ENCODE measurements around the gene ATXN7L2. TPM values are rescaled to one million over a fixed set of nuclear protein-coding genes. Genes with fewer than 3 reads are reported as not detected.

Gene ATXN7L2
- total and polyA plus RNA-seq, 5 donors from 2014 or later: 4.7 to 13.2 (median 5.7) TPM

DNA sequence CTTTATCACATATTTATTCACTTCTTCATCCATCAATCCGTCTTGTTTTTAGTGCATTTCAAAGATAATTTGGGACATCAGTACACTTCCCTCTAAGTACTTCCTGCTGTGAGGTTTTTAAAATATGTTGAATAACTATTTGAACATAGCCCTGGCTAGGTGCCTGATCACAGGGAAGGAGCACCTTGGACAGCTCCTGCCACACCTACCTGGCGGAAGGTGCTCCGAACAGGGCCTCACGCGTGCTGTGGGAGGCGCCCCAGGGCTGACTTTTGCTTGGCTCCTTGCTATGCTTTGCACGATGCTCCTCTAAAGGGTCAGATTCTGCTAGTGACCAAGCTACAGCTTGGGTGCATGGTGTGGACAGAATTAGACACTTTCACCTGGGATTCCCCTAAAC, 4.9 kb upstream of the ATXN7L2 start:
- ATAC-seq (ENCODE audit: low read depth in 2 of 2) (no peak), DNase-seq (peak in 2 of 3 donors; percentile 40 to 54)
- Histone ChIP-seq H3K9me3 (ENCODE audit: control insufficient read depth in 2 of 2, low read length in 2 of 2) (no peaks in the 10 kb centered on the region), H3K36me3 (ENCODE audit: control insufficient read depth, insufficient read depth, low read length) (no peaks in the 10 kb centered on the region), H3K27ac (ENCODE audit: insufficient read depth, low read length, poor library complexity, severe bottlenecking) (no peak overlapping the region), H3K4me1 (ENCODE audit: control insufficient read depth, insufficient read depth, low read length, poor library complexity, severe bottlenecking) (peaks cover 9% of the 10 kb centered on the region), H3K27me3 (ENCODE audit: control insufficient read depth, insufficient read depth, low read length) (peaks cover 8% of the 10 kb centered on the region), H3K4me3 (ENCODE audit: low read depth, low read length) (no peak overlapping the region)
- Mint-ChIP-seq H3K27ac (no peak overlapping the region), H3K4me1 (peaks cover 0 to 23% (median 16%) of the 10 kb centered on the region in 4 donors), H3K27me3 (peaks cover 34% of the 10 kb centered on the region), H3K9me3 (peaks cover 0 to 2% (median 0%) of the 10 kb centered on the region in 7 donors), H3K36me3 (no peaks in the 10 kb centered on the region), H3K4me3 (peak overlapping the region in 1 of 4 donors; percentile 6)

GRCh38 chr1:109479311-109479710, 4.4 kb upstream of the ATXN7L2 start:
- no peak for ATAC-seq (ENCODE audit: low read depth in 2 of 2)
- peaks cover 10% of the 10 kb centered on the region for H3K4me1 ChIP-seq (ENCODE audit: control insufficient read depth, insufficient read depth, low read length, poor library complexity, severe bottlenecking)
- H3K9me3 ChIP-seq (ENCODE audit: control insufficient read depth in 2 of 2, low read length in 2 of 2): no peaks in the 10 kb centered on the region
- no peak overlapping the region for H3K4me3 Mint-ChIP-seq
- no peak overlapping the region for H3K27ac Mint-ChIP-seq
- no peaks in the 10 kb centered on the region for H3K36me3 ChIP-seq (ENCODE audit: control insufficient read depth, insufficient read depth, low read length)
- no peak overlapping the region for H3K4me3 ChIP-seq (ENCODE audit: low read depth, low read length)
- H3K36me3 Mint-ChIP-seq: no peaks in the 10 kb centered on the region
- H3K27me3 ChIP-seq (ENCODE audit: control insufficient read depth, insufficient read depth, low read length): peaks cover 6% of the 10 kb centered on the region
- no peak overlapping the region for H3K27ac ChIP-seq (ENCODE audit: insufficient read depth, low read length, poor library complexity, severe bottlenecking)
- peaks cover 34% of the 10 kb centered on the region for H3K27me3 Mint-ChIP-seq
- H3K4me1 Mint-ChIP-seq: peaks cover 0 to 26% (median 18%) of the 10 kb centered on the region in 4 donors
- DNase-seq: no peak
- H3K9me3 Mint-ChIP-seq: peaks cover 0 to 2% (median 0%) of the 10 kb centered on the region in 7 donors

- H3K36me3 ChIP-seq (ENCODE audit: control insufficient read depth, insufficient read depth, low read length): no peaks in the 10 kb centered on the region
- Mint-ChIP-seq H3K4me3 (peak overlapping the region in 1 of 4 donors; percentile 63), H3K4me1 (peaks cover 0 to 32% (median 21%) of the 10 kb centered on the region in 4 donors), H3K9me3 (peaks cover 0 to 2% (median 0%) of the 10 kb centered on the region in 7 donors), H3K27me3 (peaks cover 33% of the 10 kb centered on the region), H3K36me3 (no peaks in the 10 kb centered on the region), H3K27ac (no peak overlapping the region)
- ATAC-seq (ENCODE audit: low read depth in 2 of 2) (no peak), DNase-seq (no peak)
- peaks cover 16% of the 10 kb centered on the region for H3K4me1 ChIP-seq (ENCODE audit: control insufficient read depth, insufficient read depth, low read length, poor library complexity, severe bottlenecking)
- no peak overlapping the region for H3K4me3 ChIP-seq (ENCODE audit: low read depth, low read length)
- peaks cover 3% of the 10 kb centered on the region for H3K27me3 ChIP-seq (ENCODE audit: control insufficient read depth, insufficient read depth, low read length)
- H3K9me3 ChIP-seq (ENCODE audit: control insufficient read depth in 2 of 2, low read length in 2 of 2): no peaks in the 10 kb centered on the region
- no peak overlapping the region for H3K27ac ChIP-seq (ENCODE audit: insufficient read depth, low read length, poor library complexity, severe bottlenecking)
Measured at GRCh38 chr1:109479901-109480300, 3.8 kb upstream of the ATXN7L2 start.

- Histone ChIP-seq H3K9me3 (ENCODE audit: control insufficient read depth in 2 of 2, low read length in 2 of 2) (no peaks in the 10 kb centered on the region), H3K27ac (ENCODE audit: insufficient read depth, low read length, poor library complexity, severe bottlenecking) (no peak overlapping the region), H3K27me3 (ENCODE audit: control insufficient read depth, insufficient read depth, low read length) (no peaks in the 10 kb centered on the region), H3K4me1 (ENCODE audit: control insufficient read depth, insufficient read depth, low read length, poor library complexity, severe bottlenecking) (peaks cover 20% of the 10 kb centered on the region), H3K36me3 (ENCODE audit: control insufficient read depth, insufficient read depth, low read length) (no peaks in the 10 kb centered on the region), H3K4me3 (ENCODE audit: low read depth, low read length) (no peak overlapping the region)
- Mint-ChIP-seq H3K9me3 (no peaks in the 10 kb centered on the region), H3K27me3 (peaks cover 18% of the 10 kb centered on the region), H3K4me1 (peaks cover 0 to 39% (median 28%) of the 10 kb centered on the region in 4 donors), H3K27ac (no peak overlapping the region), H3K36me3 (peaks cover 4% of the 10 kb centered on the region), H3K4me3 (peak overlapping the region in 1 of 4 donors; percentile 89)
- ATAC-seq (ENCODE audit: low read depth in 2 of 2) (no peak), DNase-seq (no peak)
Measured at GRCh38 chr1:109481646-109482045, 2.1 kb upstream of the ATXN7L2 start.

- Histone ChIP-seq H3K9me3 (ENCODE audit: control insufficient read depth in 2 of 2, low read length in 2 of 2) (no peaks in the 10 kb centered on the region), H3K27ac (ENCODE audit: insufficient read depth, low read length, poor library complexity, severe bottlenecking) (no peak overlapping the region), H3K4me1 (ENCODE audit: control insufficient read depth, insufficient read depth, low read length, poor library complexity, severe bottlenecking) (peaks cover 20% of the 10 kb centered on the region), H3K36me3 (ENCODE audit: control insufficient read depth, insufficient read depth, low read length) (no peaks in the 10 kb centered on the region), H3K4me3 (ENCODE audit: low read depth, low read length) (peak overlapping the region; percentile 14), H3K27me3 (ENCODE audit: control insufficient read depth, insufficient read depth, low read length) (no peaks in the 10 kb centered on the region)
- Mint-ChIP-seq H3K27me3 (peaks cover 18% of the 10 kb centered on the region), H3K36me3 (peaks cover 4% of the 10 kb centered on the region), H3K4me1 (peaks cover 0 to 39% (median 28%) of the 10 kb centered on the region in 4 donors), H3K9me3 (no peaks in the 10 kb centered on the region), H3K4me3 (peak overlapping the region in 3 of 4 donors; percentile 89 to 97 (median 90)), H3K27ac (peak overlapping the region in 1 of 3 donors; percentile 17)
- DNase-seq (no peak), ATAC-seq (ENCODE audit: low read depth in 2 of 2) (no peak)
Measured at GRCh38 chr1:109482242-109482641, 1.5 kb upstream of the ATXN7L2 start.

DNA sequence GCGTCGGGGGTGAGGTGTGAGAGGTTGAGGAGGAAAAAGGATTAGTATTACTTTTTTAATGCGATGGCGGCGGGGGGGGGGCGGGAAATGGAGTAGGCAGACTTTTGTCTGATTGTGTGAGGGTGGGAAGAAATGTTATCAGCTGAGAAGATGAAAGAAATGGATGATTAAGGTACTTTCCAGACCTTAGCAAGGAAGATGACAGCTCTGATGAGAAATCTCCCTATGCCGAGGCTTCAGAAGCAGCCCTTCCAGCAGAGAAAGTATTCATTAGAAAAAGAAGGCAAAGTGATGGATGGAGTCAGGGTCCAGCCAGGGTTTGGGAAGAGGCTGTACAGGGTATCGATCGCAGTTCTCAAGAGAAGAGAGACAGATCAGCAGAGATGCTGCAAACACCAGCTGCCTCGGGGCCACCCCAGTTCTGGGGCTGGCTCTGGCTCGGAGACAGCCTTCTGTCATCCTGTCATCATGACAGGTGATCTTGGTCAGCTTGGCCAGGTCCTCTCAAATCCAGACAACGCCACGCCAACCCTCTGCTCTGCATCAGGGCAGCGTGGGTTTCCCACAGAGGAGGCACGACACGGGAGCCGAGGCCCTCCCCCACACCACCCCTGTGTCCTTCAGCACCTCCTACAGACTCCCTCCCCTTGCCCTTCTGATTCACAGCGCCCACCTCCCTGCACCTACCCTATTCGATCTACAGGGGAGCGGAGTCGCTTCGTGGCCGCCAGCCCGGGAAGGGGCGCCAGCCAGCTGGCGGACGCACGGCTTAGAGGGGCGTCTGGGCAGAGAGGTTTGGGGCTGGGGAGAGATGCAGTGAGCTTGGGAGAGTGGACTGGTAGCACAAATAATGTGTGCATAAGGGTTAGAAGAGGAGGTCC, 674 bp upstream of the ATXN7L2 start:
- peaks cover 13% of the 10 kb centered on the region for H3K27me3 Mint-ChIP-seq
- Histone ChIP-seq H3K4me3 (ENCODE audit: low read depth, low read length) (peak overlapping the region; percentile 90), H3K36me3 (ENCODE audit: control insufficient read depth, insufficient read depth, low read length) (no peaks in the 10 kb centered on the region), H3K27ac (ENCODE audit: insufficient read depth, low read length, poor library complexity, severe bottlenecking) (peak overlapping the region; percentile 63), H3K9me3 (ENCODE audit: control insufficient read depth in 2 of 2, low read length in 2 of 2) (no peaks in the 10 kb centered on the region), H3K27me3 (ENCODE audit: control insufficient read depth, insufficient read depth, low read length) (no peaks in the 10 kb centered on the region), H3K4me1 (ENCODE audit: control insufficient read depth, insufficient read depth, low read length, poor library complexity, severe bottlenecking) (peaks cover 20% of the 10 kb centered on the region)
- peaks cover 0 to 39% (median 29%) of the 10 kb centered on the region in 4 donors for H3K4me1 Mint-ChIP-seq
- peaks cover 8% of the 10 kb centered on the region for H3K36me3 Mint-ChIP-seq
- DNase-seq (peak in 2 of 3 donors; percentile 20 to 42), ATAC-seq (ENCODE audit: low read depth in 2 of 2) (peak; percentile 42 to 45)
- H3K27ac Mint-ChIP-seq: peak overlapping the region; percentile 87 to 95 (median 90)
- peak overlapping the region; percentile 89 to 97 (median 96) for H3K4me3 Mint-ChIP-seq
- H3K9me3 Mint-ChIP-seq: no peaks in the 10 kb centered on the region

DNA sequence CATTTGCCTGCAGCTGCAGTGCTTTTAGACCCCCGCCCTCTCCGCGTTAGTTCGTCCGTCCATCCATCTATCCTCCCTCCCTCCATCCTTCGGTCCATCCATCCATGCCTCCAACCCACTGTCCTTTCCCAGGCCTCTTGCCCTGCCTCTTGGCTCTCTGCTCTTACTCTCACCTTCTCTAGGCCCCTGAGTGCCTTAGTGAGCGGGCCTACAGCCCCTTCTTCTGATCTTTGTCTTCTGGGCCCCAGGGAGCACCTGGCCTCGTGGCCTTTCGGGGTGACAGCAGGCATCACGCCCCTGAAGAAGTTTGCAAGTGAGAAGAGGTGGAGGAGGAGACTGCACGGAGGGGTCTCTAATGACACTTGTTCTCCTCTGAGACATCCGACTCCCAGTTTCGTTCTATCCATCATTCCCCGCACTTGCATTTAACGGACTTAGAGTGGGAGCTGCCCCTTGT, 842 bp downstream of the ATXN7L2 start:
- ATAC-seq (ENCODE audit: low read depth in 2 of 2) (no peak), DNase-seq (no peak)
- Histone ChIP-seq H3K36me3 (ENCODE audit: control insufficient read depth, insufficient read depth, low read length) (peaks cover 11% of the 10 kb centered on the region), H3K9me3 (ENCODE audit: control insufficient read depth in 2 of 2, low read length in 2 of 2) (no peaks in the 10 kb centered on the region), H3K4me1 (ENCODE audit: control insufficient read depth, insufficient read depth, low read length, poor library complexity, severe bottlenecking) (peaks cover 20% of the 10 kb centered on the region), H3K27me3 (ENCODE audit: control insufficient read depth, insufficient read depth, low read length) (no peaks in the 10 kb centered on the region), H3K27ac (ENCODE audit: insufficient read depth, low read length, poor library complexity, severe bottlenecking) (peak overlapping the region; percentile 84), H3K4me3 (ENCODE audit: low read depth, low read length) (peak overlapping the region; percentile 73)
- Mint-ChIP-seq H3K4me1 (peaks cover 0 to 33% (median 24%) of the 10 kb centered on the region in 4 donors), H3K36me3 (peaks cover 8% of the 10 kb centered on the region), H3K27me3 (peaks cover 9% of the 10 kb centered on the region), H3K4me3 (peak overlapping the region; percentile 89 to 97 (median 96)), H3K9me3 (no peaks in the 10 kb centered on the region), H3K27ac (peak overlapping the region; percentile 55 to 87 (median 86))

Measured in CD4-positive, CD25-positive, alpha-beta regulatory T cell (primary cell).